NAMALWA (cell line): ENCODE results near the gene CCNDBP1.
"Not testable (repeated sequence)": the region's sequence is repeated elsewhere in the genome, so short reads cannot be mapped to it uniquely, and the experiment has no call there.

Source experiments
- DNase-seq: peaks from one replicate; pipeline ENCODE4 v3.0.0-alpha.2; 2015; ENCODE audit warnings: low spot score

Gene CCNDBP1

GRCh38 chr15:43193710-43194109 lies 8.5 kb downstream of the CCNDBP1 start:
- DNase-seq, result no peak

- no peak for DNase-seq
Measured at GRCh38 chr15:43194795-43195194, 9.6 kb downstream of the CCNDBP1 start.

- no peak for DNase-seq
Measured at GRCh38 chr15:43196760-43197548, 11.8 kb downstream of the CCNDBP1 start.

- not testable (repeated sequence) for DNase-seq
Measured at GRCh38 chr15:43197773-43198172, 12.6 kb downstream of the CCNDBP1 start.

- not testable (repeated sequence) for DNase-seq
Measured at GRCh38 chr15:43198556-43198955, 13.4 kb downstream of the CCNDBP1 start.

- no peak for DNase-seq
Measured at GRCh38 chr15:43198992-43199391, 13.8 kb downstream of the CCNDBP1 start.

GRCh38 chr15:43199945-43200488 lies 14.8 kb downstream of the CCNDBP1 start:
- no peak for DNase-seq

GRCh38 chr15:43204016-43204901 lies 19.1 kb downstream of the CCNDBP1 start:
- peak; percentile 61 for DNase-seq

GRCh38 chr15:43206054-43206453 lies 20.9 kb downstream of the CCNDBP1 start:
- DNase-seq, result no peak

- DNase-seq, result no peak
Measured at GRCh38 chr15:43207024-43207423, 21.8 kb downstream of the CCNDBP1 start.

GRCh38 chr15:43208052-43209002 lies 23.1 kb downstream of the CCNDBP1 start:
- DNase-seq, result no peak

GRCh38 chr15:43209059-43209824 lies 24.0 kb downstream of the CCNDBP1 start:
- no peak for DNase-seq

- no peak for DNase-seq
Measured at GRCh38 chr15:43210172-43210745, 25.1 kb downstream of the CCNDBP1 start.

- DNase-seq, result no peak
Measured at GRCh38 chr15:43210807-43211206, 25.6 kb downstream of the CCNDBP1 start.

- DNase-seq, result no peak
Measured at GRCh38 chr15:43211224-43211735, 26.1 kb downstream of the CCNDBP1 start.

GRCh38 chr15:43212299-43212698 lies 27.1 kb downstream of the CCNDBP1 start:
- no peak for DNase-seq

GRCh38 chr15:43212951-43213350 lies 27.7 kb downstream of the CCNDBP1 start:
- no peak for DNase-seq

GRCh38 chr15:43213466-43213865 lies 28.3 kb downstream of the CCNDBP1 start:
- DNase-seq, result no peak

GRCh38 chr15:43214169-43214568 lies 29.0 kb downstream of the CCNDBP1 start:
- no peak for DNase-seq

GRCh38 chr15:43214592-43215295 lies 29.5 kb downstream of the CCNDBP1 start:
- DNase-seq, result no peak
